ENCODE data around the gene ANKZF1. TPM values are rescaled to one million over a fixed set of nuclear protein-coding genes. Genes with fewer than 3 reads are reported as not detected.

The ANKZF1 gene
- total and polyA plus RNA-seq, 10 of the 15 experiments (the other 5 are each of a cell fraction or from before 2014, with no cell fraction given) = 3.1 to 104 (median 35.0) TPM

GRCh38 chr2:219249203-219249980 is 19.8 kb downstream of the ANKZF1 start (continued):
- TF ChIP-seq BCLAF1 (IDR thresholded peaks at IDR 0.05) (no peak), E2F8 (IDR thresholded peaks at IDR 0.05; ENCODE audit: low read depth, partially characterized antibody) (peak; percentile 44), POLR2AphosphoS5 (IDR thresholded peaks at IDR 0.05; ENCODE audit: low read length) (peak; percentile 33; the same call in 1 of the 2 replicates), MTA3 (IDR thresholded peaks at IDR 0.05; ENCODE audit: borderline replicate concordance, low read length) (no peak), NR2C1 (IDR thresholded peaks at IDR 0.05) (no peak), SREBF2 (IDR thresholded peaks at IDR 0.05; ENCODE audit: low read length) (no peak), ZBTB33 (IDR thresholded peaks at IDR 0.05) (no peak), HCFC1 (IDR thresholded peaks at IDR 0.05; ENCODE audit: low read length) (peak; percentile 22; the same call in 1 of the 2 replicates), POU2F2 (IDR thresholded peaks at IDR 0.05; ENCODE audit: borderline replicate concordance, low read depth, low read length) (peak; percentile 48; the same call in 2 of the 3 replicates), YY1 (IDR thresholded peaks at IDR 0.05; ENCODE audit: low read depth, low read length) (no peak), ATF7 (IDR thresholded peaks at IDR 0.05; ENCODE audit: low read depth) (peak; percentile 77), CTCF (IDR thresholded peaks at IDR 0.05 in 2 of 3, conservative IDR thresholded peaks at IDR 0.05 in 1 of 3; ENCODE audit: control insufficient read depth in 2 of 3, extremely low read depth in 1 of 3, insufficient read depth in 1 of 3, low read depth in 3 of 3, low read length in 3 of 3) (no peak), ZZZ3 (IDR thresholded peaks at IDR 0.05; ENCODE audit: control insufficient read depth, insufficient read length, low read depth) (no peak), KLF5 (IDR thresholded peaks at IDR 0.05; ENCODE audit: partially characterized antibody) (peak; percentile 72), PAX5 (IDR thresholded peaks at IDR 0.05; ENCODE audit: borderline replicate concordance, low read depth, low read length) (0 out of 2 replicates have a peak, but pooled peaks have one; percentile 29), SIN3A (IDR thresholded peaks at IDR 0.05; ENCODE audit: low read depth, low read length) (0 out of 2 replicates have a peak, but pooled peaks have one; percentile 28), MEF2B (IDR thresholded peaks at IDR 0.05; ENCODE audit: partially characterized antibody, poor library complexity, severe bottlenecking) (peak; percentile 92), RFX5 (IDR thresholded peaks at IDR 0.05; ENCODE audit: low read depth, low read length) (no peak), KDM1A (IDR thresholded peaks at IDR 0.05; ENCODE audit: borderline replicate concordance) (no peak), CBFB (IDR thresholded peaks at IDR 0.05; ENCODE audit: low read depth) (no peak), IRF4 (IDR thresholded peaks at IDR 0.05; ENCODE audit: low read depth, low read length) (no peak), TBL1XR1 (IDR thresholded peaks at IDR 0.05; ENCODE audit: low read depth, low read length) (no peak)
